Upper lobe of left lung (tissue), 4 donors: ENCODE measurements around the gene SHOC1.

ENCODE experiments used
- CTCF ChIP-seq, 6 experiments: fragments of 450-650 bp in 4 of 6; fragments of 200-600 bp in 2 of 6; sonication (generic) in 2 of 6; IDR thresholded peaks; one replicate each; pipeline ENCODE4 v1.5.1; 2016 to 2019; ENCODE audit warnings: antibody characterized with exemption in 6 of 6
- EP300 ChIP-seq, 4 donors: sonication (generic); formaldehyde crosslinking; IDR thresholded peaks; one replicate each; pipeline ENCODE4 v1.5.1; 2017; ENCODE audit warnings: antibody characterized with exemption in 4 of 4, control low read depth in 2 of 4
- POLR2A ChIP-seq, 4 donors: fragments of 450-650 bp; IDR thresholded peaks; one replicate each; pipeline ENCODE4 v1.5.1; 2016 to 2017; ENCODE audit warnings: antibody characterized with exemption in 4 of 4, mild to moderate bottlenecking in 2 of 4
- POLR2AphosphoS5 ChIP-seq, 2 donors: sonication (generic); formaldehyde crosslinking; IDR thresholded peaks; one replicate each; pipeline ENCODE4 v1.5.1; 2017; ENCODE audit warnings: antibody characterized with exemption in 2 of 2

GRCh38 chr9:111821006-111821528, 26.3 kb upstream of the SHOC1 start:
- TF ChIP-seq CTCF (IDR thresholded peaks at IDR 0.05) (no peak), EP300 (IDR thresholded peaks at IDR 0.05) (no peak), POLR2AphosphoS5 (IDR thresholded peaks at IDR 0.05) (no peak), POLR2A (IDR thresholded peaks at IDR 0.05) (no peak)
